ENCODE data around the gene TSPAN12.
"Not testable (repeated sequence)": the region's sequence is repeated elsewhere in the genome, so short reads cannot be mapped to it uniquely, and the experiment has no call there.

TSPAN12 gene

DNA sequence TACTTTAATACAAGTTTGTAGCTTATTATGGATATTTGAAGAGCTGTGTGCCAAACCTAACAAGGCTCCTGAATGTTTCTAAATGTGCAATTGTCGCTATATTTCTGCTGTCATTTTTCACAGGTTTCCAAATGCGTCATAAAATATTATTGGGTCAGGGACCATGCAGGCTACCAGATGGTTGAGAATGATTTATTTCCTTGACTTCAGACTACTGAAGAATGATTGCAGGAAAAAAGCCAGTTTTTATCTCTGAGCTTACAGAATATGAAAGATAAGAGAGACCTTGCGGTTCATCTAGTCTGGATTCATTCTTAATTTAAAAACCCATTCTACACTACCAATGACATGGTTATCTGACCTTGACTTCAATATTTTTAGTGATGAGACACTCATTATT, 55.2 kb downstream of the TSPAN12 start:
- no peak for DNase-seq

DNA sequence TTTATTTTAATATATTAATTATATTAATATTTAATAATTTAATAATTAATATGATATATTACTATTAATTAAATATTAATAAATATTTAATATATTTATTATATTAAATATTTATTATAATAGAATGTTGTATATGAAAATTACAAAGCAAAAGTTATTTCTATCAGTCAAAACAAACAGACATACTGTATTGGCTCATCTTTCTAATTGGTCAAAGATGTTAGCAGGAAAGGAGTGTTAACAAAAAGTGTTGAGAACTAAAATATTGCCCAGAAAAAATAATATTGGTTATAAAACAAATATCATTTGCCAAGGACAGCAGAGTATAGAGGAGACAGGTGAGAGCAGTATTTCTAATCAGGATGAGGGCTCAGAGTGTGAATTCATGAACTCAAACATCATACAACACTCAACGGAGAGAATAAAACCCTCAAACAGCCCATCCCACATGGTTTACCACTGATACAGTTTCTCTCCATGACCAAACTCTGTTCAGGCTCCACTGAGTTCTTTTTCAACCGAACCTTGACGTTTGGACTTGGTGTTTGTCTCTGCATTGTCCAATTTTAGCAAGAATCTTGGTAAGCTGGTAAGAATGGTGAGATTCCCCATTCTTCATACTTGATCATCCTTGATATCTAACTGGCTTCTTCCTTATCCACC, 58.0 kb downstream of the TSPAN12 start:
- DNase-seq: no peak

DNA sequence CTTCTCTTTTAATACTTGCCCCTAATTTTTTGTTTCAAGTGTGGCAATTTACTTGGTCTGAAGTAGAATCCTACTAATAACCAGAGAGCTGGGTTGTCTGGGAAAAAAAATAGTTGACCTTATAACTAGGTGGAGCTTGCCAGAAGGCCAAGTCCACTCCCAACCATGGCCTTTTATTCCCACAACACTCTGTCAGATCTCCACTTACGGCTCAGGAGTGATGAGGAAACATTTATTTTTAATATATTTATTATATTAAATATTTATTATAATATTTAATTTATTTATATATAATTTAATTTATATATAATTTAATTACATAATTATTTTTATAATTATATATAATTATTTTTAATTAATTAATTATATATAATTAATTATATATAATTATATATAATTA, 58.8 kb downstream of the TSPAN12 start:
- DNase-seq: no peak

DNA sequence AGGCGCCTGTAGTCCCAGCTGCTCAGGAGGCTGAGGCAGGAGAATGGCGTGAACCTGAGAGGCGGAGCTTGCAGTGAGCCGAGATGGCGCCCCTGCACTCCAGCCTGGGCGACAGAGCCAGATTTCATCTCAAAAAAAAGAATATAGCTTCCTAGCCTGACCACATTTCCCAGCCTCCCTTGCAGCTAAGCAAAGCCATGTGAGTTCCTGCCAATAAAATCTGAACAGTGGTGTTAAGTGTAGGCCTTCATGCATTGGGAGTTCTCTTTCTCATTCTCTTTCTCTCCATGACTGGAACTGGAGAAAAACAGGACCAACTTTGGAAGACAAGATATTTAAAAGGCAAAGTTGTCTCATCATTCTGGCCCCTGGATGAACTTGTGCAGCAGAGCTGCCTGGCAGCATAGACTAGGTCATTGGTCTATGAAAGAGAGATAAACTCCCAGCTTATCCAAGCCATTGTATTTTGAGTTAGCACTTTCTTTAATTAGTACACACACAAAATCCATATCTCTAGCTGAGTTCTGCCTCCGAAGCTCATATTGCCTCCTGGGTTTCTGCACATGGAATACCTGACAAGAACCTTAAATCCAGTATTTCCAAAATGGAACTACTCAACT, 60.8 kb downstream of the TSPAN12 start:
- DNase-seq: no peak

DNA sequence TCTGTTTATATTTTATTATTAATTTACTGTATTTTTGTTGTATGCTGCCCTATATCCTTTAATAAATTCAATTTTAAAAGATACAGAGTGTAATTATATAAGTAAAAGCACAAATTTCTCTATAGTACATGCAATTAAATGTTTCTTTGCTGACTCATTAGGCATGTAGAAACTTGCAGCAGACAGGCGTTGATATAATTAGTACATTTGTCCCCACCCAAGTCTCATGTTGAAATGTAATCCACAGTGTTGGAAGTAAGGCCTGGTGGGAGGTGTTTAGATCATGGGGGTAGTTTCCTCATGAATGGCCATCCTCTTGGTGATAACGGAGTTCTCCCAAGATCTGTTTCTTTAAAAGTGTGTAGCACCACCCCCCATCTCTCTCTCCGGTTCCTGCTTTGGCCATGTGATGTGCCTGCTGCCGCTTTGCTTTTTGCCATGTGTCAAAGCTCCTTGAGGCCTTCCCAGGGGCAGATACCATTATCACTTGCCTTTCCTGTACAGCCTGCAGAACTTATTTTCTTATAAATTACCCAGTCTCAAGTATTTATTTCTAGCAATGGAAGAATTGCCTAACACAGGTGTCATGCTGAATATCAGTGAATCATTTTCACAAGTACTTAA, 63.7 kb downstream of the TSPAN12 start:
- no peak for DNase-seq

DNA sequence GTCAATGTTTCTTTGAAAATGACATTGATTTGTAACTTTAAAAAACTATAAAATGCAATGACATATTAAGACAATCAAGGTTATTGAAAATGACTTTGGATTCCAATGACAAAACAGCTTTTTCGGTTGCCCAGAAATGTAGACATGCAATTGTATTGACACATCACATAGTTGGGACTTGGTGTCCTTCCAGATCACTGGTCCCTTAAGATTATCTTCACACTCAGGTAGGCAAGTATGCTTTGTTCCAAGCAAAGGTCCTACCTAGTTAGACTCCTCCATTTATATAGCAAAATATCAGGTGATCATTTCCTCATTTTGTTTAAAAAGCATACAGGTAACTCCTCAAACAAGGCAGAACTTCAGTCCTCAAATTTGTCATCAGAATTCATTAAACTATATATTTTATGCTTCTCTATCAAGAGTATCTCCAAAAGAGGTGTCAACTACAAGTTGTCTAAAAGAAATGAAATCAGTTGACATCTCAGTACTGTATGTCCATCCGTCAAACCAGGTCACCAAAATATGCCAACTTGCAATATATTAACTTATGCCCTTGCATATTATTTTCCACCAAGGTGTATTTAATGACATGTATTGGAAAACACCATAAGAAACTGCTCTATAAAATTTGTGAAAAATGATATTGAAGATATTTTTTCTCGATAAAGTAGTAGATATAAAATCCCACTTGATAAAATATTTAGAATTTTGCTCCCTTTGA, 64.6 kb downstream of the TSPAN12 start:
- no peak for DNase-seq

DNA sequence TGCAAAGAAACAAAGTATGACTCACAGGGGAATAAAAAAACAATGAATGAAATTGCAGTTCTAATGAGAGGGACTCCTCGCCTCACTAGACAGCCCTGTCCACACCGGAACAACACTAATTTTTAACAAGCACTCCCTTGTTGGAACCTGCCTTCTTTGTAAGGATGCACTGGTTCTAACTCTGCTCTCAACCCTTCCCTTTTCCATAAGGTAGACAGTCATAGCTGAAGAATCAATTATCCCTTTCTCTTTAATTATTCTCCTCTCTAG, 65.1 kb downstream of the TSPAN12 start:
- DNase-seq: no peak

DNA sequence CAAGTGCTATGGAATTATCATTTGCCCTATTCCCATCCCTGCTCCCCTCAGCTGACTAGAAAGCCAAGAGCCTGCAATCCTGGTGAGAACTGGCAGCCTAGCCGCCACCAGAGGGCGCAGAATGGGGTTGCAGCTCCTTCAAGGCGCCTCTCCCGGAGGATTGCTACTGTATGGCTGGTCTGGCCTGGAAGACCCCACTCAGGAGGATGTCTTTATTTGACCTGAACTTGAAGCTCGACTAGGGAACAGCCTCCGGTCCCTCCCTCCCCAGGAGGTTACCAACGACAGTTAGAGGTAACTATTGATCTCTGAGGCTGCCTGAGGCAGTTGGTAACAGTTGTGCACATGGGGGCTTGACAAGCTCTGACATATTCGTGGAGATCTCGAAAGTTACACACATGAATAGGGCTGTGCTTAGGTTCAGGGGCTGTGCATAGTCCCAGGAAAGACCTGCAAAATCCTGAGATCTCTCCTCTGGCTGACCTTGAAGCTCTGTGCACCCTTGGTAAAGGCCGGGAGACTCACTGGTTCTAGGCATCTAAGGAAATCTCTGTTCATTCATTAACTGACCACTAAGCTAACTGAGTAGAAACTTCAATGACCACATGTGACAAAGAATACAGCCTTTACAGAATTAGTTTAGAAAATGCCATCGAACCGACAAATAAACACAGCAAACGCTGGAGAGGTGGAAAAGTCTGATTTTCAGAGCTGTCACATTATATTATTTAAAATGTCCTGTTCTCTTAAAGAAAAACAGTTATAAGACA, 65.7 kb downstream of the TSPAN12 start:
- peak; percentile 16 for DNase-seq

DNA sequence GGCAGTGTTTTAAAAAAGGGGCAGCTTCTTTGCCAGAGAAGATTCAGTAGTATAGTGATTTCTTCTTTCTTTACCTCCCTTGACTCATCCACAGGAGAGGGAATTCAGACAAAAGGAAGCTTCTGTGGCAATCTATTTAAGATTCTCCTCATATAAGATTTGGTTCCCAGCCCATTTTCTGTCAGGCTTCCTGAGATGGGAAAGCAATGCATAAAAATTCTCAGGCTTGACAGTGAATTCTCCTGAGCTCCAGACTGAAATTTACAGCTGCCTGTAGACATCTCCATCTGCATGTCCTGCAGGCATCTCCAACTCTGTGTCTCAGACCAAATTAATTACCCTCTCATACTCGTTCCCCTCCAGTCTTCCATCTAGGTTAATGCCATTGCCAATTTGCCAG, 72.8 kb downstream of the TSPAN12 start:
- no peak for DNase-seq

DNA sequence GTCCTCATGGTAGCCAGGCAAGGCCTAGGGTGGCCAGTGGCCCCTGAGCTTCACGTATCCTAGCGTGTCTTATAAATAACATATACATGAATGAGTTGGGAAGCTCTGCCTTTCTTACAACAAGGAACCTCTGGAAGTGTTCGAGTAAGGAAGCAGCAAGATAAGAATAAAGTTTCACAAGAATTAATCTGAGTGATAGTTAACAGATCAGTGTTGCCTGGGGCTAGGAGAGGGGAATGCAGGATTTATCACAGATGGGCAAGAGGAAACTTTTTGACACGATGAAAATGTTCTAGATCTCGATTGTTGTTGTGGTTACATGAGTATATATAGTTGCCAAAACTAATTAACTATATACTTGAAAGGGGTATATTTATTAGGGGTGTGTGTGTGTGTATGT, 74.2 kb downstream of the TSPAN12 start:
- no peak for DNase-seq

DNA sequence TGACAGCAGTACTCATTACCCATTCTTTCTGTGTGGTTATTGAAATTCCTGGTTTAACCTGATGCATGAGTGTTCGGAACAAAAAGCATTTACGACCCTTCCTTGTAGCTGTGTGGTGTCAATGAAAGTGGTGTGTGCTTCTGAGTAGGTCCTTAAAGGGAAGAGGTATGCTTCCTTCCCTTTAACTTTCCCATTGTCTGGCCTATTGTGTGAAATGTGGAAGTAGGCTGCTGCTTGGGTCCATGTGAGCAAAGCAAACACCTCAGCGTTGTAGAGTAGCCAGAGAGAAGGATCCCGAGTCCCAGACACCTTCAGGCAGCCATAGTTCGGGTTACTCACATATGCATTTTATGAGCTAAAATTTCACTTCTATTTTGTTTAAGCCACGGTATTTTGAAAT, 74.7 kb downstream of the TSPAN12 start:
- DNase-seq: no peak

DNA sequence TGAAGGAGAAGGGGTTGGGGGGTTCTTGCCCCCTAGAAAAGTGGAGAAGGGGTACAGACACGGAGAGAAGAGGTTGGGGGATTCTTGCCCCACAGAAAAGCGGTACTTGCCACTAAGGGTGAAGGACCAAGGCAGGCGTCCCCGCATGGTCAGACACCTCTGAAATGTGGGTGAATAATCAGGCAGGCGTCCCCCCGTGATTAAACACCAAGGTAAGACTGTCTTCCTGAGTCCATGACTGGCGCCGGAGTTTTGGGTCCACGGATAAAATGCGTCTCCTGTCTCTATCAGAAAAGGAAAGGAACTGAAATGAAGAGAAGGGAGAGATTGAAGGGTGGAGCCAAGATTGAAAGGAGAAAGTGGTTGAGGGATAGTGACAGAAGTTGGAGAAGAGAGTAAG, 76.0 kb downstream of the TSPAN12 start:
- not testable (repeated sequence) for DNase-seq

DNA sequence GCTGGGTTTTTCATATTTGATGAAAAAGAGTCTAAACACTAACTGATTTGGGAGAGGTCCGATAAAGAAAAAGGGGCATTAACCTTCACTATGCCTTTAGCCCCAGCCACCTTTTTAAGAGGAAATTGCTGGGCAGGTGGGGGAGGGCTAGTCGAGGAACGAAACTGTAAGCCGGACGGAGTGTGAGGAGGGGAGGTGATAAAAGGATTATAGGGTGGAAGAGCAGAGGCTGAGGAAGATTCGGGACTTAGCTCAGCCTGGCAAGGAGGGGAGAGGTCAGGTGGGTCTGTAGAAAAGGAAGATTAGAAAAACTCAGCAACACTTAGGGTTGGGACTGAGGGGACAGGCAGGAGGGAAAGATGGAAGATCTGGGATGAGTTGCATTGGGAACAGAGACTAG, 77.0 kb downstream of the TSPAN12 start:
- DNase-seq: no peak

DNA sequence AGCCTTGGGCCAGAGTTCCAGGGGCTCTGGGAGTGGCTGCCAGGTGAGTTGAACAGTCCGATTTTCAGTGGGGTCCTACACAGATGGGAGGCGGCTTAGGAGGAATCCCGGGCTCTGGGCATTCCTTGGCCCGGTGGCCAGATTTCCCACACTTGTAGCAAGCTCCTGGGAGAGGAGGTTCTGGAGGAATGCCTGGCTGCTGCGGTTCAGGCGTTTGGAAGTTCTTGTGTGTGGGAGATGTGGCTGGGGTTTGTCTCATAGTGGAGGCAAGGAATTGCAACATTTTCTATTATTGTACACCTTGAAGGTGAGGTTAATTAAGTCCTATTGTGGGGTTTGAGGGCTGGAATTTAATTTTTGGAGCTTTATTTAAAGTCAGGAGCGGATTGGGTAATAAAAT, 77.5 kb downstream of the TSPAN12 start:
- DNase-seq: not testable (repeated sequence)

DNA sequence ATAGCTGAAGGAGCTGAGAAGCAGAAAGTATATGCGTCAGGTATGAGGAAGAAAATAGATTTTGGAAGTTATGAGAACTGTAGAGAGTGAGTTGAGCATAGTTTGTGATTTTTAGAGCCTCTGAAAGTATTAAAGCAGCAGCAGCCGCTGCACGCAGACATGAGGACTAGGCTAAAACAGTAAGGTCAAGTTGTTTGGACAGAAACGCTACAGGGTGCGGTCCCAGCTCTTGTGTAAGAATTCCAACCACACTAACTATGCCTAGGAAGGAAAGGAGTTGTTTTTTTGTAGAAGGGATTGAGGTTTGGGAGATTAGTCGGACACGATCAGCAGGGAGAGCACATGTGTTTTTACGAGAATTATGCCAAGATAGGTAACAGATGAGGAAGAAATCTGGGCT, 78.9 kb downstream of the TSPAN12 start:
- DNase-seq: not testable (repeated sequence)

DNA sequence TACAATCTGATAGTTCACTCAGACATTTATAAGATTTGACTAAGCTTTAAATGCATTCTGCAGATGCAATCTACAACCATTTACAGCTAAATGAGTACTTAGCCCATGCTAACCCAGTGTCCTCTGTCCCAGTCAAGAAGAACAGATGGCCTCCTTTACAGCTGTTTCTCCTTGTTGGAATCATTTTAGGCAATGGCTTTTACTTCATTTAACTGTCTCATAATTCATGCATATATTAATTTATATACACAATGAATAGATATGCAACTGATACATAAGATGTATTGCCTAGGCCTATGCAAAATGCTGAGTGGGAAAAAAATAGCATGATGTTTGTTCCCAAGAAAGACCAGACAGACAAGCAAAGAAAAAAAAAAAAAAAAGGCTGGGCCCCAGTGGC, 82.2 kb downstream of the TSPAN12 start:
- no peak for DNase-seq

DNA sequence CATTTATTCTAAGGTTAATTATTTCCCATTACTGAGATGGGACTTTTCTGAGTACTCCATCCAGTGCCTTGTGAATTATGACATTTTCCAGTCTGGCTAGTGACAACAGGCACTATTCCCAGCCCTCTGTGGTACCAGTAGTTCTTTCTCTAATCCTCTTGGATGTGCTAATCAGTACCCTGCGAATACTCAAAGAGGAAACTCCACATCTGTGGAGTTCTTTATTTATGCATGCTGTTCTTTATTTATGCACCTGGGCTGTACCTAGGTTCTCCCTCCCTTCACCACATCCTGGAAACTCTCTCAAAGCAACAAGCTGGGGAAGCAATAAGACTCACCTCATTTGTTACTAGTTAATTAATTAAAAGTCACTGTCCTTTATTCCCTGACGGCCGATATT, 83.5 kb downstream of the TSPAN12 start:
- no peak for DNase-seq

DNA sequence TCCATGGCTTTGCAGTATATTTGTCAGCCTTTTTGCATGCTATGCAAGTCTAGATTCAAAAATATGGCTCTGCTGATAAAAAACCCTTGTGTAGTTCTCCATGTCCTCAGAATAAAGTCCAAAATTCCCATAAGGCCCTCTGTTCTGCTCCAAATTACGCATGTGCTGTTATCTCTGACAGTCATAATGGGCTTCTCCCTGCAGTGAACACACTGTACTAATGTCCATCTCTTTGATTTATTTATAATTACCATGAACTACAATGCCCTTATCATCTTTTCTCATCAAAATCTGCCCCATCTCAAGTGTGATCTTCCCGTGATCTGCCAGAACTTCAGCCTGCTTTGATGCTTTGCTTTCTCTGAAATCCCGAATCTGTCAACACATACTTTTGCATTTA, 87.7 kb downstream of the TSPAN12 start:
- no peak for DNase-seq

DNA sequence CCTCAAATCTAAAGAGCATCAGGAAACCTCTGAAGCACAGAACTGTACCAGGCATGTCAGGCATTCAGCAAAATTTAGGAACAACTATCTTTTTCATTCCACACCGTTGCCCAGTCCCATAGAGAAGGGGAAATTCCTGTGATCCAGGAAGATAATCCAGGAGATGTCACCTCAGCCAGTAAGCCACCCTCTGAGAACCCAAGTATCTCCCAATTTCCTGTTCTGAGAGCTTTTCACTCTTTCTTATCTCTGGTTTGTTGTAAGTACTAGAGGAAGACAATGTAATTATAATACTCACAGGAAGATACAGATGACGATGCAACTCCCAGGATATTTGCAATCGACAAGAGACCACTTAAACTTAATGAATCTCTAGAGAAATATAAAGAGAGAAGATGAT, 97.1 kb downstream of the TSPAN12 start:
- DNase-seq: no peak

DNA sequence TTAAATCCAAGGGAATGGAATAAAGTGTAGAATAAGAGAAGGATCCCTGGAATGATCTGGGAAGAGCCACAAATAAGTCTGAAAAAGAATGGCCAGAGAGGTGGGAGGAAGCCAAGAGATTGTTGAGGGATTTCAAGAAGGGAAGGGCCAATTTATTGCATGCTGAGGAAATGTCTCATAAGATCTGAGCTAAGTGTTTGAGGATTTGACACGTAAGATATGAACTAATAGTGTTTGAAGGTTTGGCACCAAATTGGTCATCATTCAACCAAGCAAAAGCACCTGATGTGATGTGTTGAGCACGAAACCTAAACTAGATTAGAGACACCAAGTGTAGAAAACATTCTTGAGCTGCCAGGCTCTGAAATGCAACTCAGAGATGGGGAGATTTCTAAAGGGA, 97.9 kb downstream of the TSPAN12 start:
- no peak for DNase-seq

DNA sequence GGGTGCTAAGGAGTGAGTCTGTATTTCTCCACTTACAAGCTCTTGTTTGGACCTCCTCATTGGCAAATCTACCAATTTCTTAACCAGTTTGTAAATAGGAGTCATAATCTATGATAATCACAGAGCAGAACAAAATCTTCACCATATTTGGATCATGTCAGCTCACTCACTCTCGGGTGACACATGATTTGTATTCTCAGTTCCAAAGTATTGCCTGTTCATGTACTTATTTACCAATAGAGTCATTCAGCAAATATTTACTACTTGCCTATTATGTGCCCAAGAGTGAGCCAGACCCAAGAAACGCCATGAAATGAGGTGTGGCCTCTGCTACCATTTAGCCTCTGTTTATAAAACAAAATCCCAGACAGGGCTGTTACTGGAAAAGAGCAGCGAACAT, 114.8 kb downstream of the TSPAN12 start:
- no peak for DNase-seq

DNA sequence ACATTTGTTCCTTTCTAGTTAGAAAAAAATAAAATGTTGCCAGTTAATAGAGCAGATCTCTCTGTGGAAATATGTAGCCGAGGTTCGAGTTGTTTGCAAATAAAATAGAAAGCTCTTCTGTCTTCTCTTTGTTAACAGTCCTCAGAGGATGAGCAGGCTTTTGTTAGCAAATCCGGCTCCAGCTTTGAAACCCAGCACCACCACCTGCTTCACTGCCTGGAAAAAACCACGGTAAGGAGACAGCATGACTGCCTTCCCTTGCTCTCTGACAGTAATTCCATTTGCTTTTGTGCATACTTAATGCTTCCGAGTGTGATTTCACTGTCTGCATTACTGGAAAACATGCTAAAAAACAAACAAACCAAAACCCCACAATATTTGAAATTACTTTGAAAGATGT, 115.6 kb downstream of the TSPAN12 start:
- peak; percentile 63 for DNase-seq

DNA sequence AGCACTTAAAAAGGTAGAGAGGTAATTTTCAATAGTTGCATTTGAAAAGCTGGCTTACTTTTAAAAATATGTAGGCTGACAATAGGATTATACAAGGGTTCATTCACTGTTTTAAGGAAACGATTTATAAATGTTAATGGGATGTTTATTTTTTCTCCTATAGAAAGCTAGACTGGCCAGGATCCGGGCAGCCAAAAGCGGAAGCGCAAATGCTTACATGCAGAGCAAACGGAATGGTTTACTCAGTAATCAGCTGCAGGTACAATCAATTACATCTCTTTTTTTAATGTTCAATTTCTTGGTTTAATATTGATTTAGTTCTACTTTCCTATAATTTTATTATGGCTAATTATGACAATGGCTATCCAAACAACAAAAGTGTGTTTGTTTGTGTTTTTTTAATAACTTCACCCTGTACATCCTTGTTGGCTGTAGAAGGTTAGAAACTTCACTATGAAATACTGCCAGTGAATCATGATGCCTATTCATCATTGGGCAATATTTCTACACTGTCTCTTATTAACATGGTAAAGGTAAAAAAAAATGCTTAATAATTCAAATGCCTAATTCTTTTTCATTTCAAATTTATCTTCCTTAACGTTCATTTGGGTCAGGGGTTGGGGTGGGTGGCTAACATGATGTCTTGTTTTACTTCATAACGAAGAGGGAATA, 116.4 kb downstream of the TSPAN12 start:
- DNase-seq: no peak

Data from NCI-H187 treated with DMSO at 0.1 percent for 48 hours (cell line).